Neural cell (in vitro differentiated cells): ENCODE results near the gene MAD2L1.

ENCODE experiments used
- CTCF ChIP-seq: fragments of 450-650 bp; IDR thresholded peaks from 2 replicates; pipeline ENCODE4 v1.5.1; 2014; ENCODE audit warnings: antibody characterized with exemption, mild to moderate bottlenecking, moderate library complexity; ENCODE audit not compliant: poor library complexity, severe bottlenecking
- EP300 ChIP-seq: fragments of 450-650 bp; conservative IDR thresholded peaks from 2 replicates; pipeline ENCODE4 v1.6.1; 2014; ENCODE audit warnings: antibody characterized with exemption, mild to moderate bottlenecking, moderate library complexity; ENCODE audit not compliant: poor library complexity, severe bottlenecking
- MXI1 ChIP-seq: fragments of 450-650 bp; conservative IDR thresholded peaks from 2 replicates; pipeline ENCODE4 v1.6.1; 2014; ENCODE audit warnings: antibody characterized with exemption, mild to moderate bottlenecking; ENCODE audit not compliant: poor library complexity, severe bottlenecking
- RAD21 ChIP-seq: fragments of 450-650 bp; conservative IDR thresholded peaks from 2 replicates; pipeline ENCODE4 v1.6.1; 2014; ENCODE audit warnings: antibody characterized with exemption, mild to moderate bottlenecking, moderate library complexity

- TF ChIP-seq MXI1 (no peak), CTCF (no peak), RAD21 (no peak), EP300 (no peak)
Observed at GRCh38 chr4:120025516-120025915, 41.1 kb downstream of the MAD2L1 start.
